ENCODE measurements around the gene SH3PXD2A.

DNA sequence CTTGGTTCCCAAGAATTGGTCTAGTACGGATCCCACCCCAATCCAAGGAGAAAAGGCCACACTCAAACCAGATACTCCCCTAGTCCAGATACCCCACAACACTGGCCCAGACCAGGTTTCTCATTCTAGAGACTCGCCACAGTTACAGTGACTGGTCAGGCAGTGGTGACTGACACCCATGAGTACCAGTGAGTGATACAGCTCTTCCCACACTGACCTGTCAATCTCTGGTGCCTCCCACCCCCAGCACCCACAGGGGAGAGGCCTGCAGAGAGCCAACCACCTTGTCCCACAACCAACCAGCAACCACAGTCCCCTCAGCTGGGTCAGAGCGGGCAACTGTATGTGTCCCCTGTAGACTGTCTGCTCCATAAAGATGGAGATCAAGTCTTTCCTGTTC is 209.1 kb downstream of the SH3PXD2A start:
- TF ChIP-seq CTCF (IDR thresholded peaks at IDR 0.05) (no peak), EZH2 (IDR thresholded peaks at IDR 0.05; ENCODE audit: borderline replicate concordance, insufficient read depth, low read depth, low read length, poor library complexity, severe bottlenecking) (no peak)
